ENCODE results near the gene C16orf74.

Gene C16orf74

GRCh38 chr16:85774811-85775210, 23.9 kb upstream of the C16orf74 start:
- DNase-seq (ENCODE audit: low spot score) = no peak

GRCh38 chr16:85774136-85774535, 23.2 kb upstream of the C16orf74 start:
- DNase-seq (ENCODE audit: low spot score) = no peak

- no peak for DNase-seq (ENCODE audit: low spot score)
These were observed 22.1 kb upstream of the C16orf74 start for GRCh38 chr16:85773044-85773443.

GRCh38 chr16:85770741-85771140, 19.8 kb upstream of the C16orf74 start:
- DNase-seq (ENCODE audit: low spot score) = no peak

GRCh38 chr16:85768199-85768598, 17.3 kb upstream of the C16orf74 start:
- DNase-seq (ENCODE audit: low spot score) = no peak

GRCh38 chr16:85767531-85767930, 16.6 kb upstream of the C16orf74 start:
- no peak for DNase-seq (ENCODE audit: low spot score)

- DNase-seq (ENCODE audit: low spot score) = no peak
These were observed 14.9 kb upstream of the C16orf74 start for GRCh38 chr16:85765767-85766166.

GRCh38 chr16:85765211-85765610, 14.3 kb upstream of the C16orf74 start:
- no peak for DNase-seq (ENCODE audit: low spot score)

GRCh38 chr16:85763616-85764015, 12.7 kb upstream of the C16orf74 start:
- no peak for DNase-seq (ENCODE audit: low spot score)

GRCh38 chr16:85762970-85763369, 12.1 kb upstream of the C16orf74 start:
- DNase-seq (ENCODE audit: low spot score) = no peak

- no peak for DNase-seq (ENCODE audit: low spot score)
These were observed 11.0 kb upstream of the C16orf74 start for GRCh38 chr16:85761861-85762260.

- peak; percentile 58 for DNase-seq (ENCODE audit: low spot score)
These were observed 8.9 kb upstream of the C16orf74 start for GRCh38 chr16:85759631-85760419.

- DNase-seq (ENCODE audit: low spot score) = no peak
These were observed 8.2 kb upstream of the C16orf74 start for GRCh38 chr16:85759136-85759535.

- DNase-seq (ENCODE audit: low spot score) = no peak
These were observed 6.5 kb upstream of the C16orf74 start for GRCh38 chr16:85757341-85757822.

GRCh38 chr16:85755929-85756768, 5.3 kb upstream of the C16orf74 start:
- no peak for DNase-seq (ENCODE audit: low spot score)

GRCh38 chr16:85754413-85754812, 3.5 kb upstream of the C16orf74 start:
- DNase-seq (ENCODE audit: low spot score) = no peak

GRCh38 chr16:85753976-85754375, 3.1 kb upstream of the C16orf74 start:
- DNase-seq (ENCODE audit: low spot score) = no peak

GRCh38 chr16:85753559-85753958, 2.7 kb upstream of the C16orf74 start:
- DNase-seq (ENCODE audit: low spot score) = no peak

- peak; percentile 61 for DNase-seq (ENCODE audit: low spot score)
These were observed 1.9 kb upstream of the C16orf74 start for GRCh38 chr16:85752511-85753420.

GRCh38 chr16:85751698-85752501, 1.0 kb upstream of the C16orf74 start:
- DNase-seq (ENCODE audit: low spot score) = no peak

All from iPS-NIHi11 (cell line).